KBM-7 (cell line): Measurements from ENCODE around the gene HSPBP1.
A peak's percentile ranks its signal among the peaks of the same experiment; 100 is the strongest.
"Not testable (repeated sequence)": the region's sequence is repeated elsewhere in the genome, so short reads cannot be mapped to it uniquely, and the experiment has no call there.

Source experiments
- DNase-seq: peaks from one replicate; pipeline ENCODE4 v3.0.0-alpha.2; 2015
- in situ Hi-C: fragments of 300-500 bp; cut with MboI; formaldehyde crosslinking; loops from 2 replicates; pipeline ENCODE4 v1.14.3; 2020; ENCODE audit warnings: low sequenced_read_pairs, low pct_unique_long_range_greater_than_20kb, mixed read lengths

HSPBP1 gene, protein sequence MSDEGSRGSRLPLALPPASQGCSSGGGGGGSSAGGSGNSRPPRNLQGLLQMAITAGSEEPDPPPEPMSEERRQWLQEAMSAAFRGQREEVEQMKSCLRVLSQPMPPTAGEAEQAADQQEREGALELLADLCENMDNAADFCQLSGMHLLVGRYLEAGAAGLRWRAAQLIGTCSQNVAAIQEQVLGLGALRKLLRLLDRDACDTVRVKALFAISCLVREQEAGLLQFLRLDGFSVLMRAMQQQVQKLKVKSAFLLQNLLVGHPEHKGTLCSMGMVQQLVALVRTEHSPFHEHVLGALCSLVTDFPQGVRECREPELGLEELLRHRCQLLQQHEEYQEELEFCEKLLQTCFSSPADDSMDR

DNA sequence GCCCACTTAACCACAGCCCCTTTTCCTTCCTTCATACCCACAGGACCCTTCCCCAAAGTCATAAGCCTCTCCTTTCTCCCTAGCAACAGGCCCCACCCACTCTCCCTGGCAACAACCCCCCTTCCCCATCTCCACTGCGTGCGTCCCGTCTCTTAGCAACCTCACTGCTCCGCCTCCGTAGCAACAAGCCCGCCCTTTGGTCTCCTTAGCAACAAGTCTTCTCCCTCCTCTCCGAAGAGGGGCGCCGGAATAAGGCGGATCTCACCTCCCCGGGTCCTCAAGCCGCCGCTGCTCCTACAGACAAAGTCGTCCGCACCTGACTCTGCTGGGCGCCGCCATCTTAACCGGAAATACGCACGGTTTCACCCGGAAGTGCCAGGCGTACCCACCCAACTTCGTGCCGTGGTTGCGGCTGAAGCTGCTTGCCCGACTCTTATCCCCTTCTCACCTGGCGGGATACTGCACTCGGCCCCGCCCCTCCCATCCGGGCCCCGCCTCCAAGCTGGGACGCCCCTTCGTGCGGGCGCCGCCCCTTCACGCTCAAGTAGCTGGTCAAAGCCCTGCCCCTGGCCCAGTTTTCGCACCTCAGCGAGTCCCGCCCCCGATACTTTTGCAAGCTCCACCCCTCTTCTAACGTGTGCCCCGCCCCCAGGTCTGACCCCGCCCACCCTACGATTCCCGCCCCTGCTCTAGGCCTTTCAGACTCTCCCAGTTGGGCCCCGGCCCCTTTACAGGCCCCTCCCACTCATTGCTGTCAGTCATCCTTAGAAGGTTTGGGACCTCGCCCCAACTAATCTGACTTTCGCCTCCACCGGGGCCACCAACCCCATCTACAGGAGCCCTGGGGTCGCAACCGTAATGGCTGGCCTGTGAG lies at the start of gene HSPBP1:
HSPBP1 (minus strand) TSS at position 341 of the 874 bp plus-strand sequence. CDS start 502 bp downstream, outside the sequence.
- in situ Hi-C loops = no loop called here
- DNase-seq = peak; percentile 97

- in situ Hi-C loops, DNase-seq: not testable (repeated sequence)
Measured at GRCh38 chr19:55328774-55329318, 48.9 kb upstream of the HSPBP1 start.

GRCh38 chr19:55325172-55325571 lies 45.3 kb upstream of the HSPBP1 start, which contains the start of gene TMEM150B:
Gene TMEM150B (minus strand): TSS chr19:55325341. CDS start chr19:55321036, 4,305 bp downstream.
- in situ Hi-C loops = no loop called here
- DNase-seq = no peak

GRCh38 chr19:55324662-55325061 lies 44.8 kb upstream of the HSPBP1 start:
- DNase-seq = no peak
- in situ Hi-C loops = no loop called here

DNA sequence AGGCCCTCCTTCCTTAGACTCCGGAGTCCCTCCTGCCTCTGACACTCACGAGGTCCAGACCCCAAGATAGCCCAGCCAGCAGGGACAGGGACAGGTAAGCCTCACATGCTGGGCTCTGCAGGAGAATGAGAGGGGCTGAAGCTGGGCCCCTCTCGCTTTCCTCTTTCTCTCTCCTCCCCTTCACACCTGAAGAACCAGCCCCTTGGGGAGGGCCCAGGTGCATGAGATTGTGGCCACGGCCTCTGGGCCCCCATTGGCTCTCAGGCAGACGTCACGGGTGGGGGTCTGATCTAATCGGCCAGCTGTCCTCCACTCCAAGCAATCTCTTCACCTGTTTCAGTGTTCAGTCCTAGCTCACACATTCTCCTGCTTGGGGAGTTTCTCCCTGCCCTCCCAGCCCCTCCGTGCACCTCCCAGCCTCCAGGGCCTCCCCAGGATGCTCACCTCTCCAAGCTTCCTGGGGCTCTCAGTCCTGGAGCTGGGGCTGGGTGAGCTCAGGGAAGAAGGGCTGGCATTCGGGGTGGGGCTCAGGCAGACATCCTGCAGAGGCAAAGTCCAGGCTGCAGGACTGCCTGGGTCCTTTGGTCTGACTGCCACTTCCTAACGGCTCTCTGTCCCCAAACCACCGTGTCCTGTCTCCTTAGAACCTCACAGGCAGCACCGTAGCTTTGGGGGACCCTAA lies 42.4 kb upstream of the HSPBP1 start:
- no peak for DNase-seq
- in situ Hi-C loops = no loop called here

GRCh38 chr19:55321466-55322137 lies 41.7 kb upstream of the HSPBP1 start:
- in situ Hi-C loops = no loop called here
- no peak for DNase-seq

- in situ Hi-C loops = no loop called here
- DNase-seq = no peak
Measured at GRCh38 chr19:55320844-55321419, 41.0 kb upstream of the HSPBP1 start.

DNA sequence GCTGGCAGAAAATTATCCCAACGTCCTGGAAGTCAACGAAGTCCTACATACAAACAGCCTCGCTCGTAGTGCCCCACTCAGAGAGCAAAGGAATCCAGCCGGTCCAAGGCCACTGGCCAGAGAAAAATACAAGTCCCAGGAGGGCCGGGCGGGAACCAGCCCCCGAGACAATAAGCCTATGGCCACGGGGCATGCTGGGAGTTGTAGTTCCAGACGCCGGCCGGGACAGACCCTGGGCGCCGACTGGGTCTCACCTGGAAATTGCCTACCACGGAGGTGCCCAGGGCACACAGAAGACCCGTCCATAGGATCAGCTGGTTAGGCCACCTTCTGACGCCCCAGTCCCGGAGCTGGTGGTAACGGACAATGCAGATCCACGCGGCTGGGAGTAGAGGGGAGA lies 39.9 kb upstream of the HSPBP1 start:
- in situ Hi-C loops = no loop called here
- no peak for DNase-seq

- in situ Hi-C loops = no loop called here
Measured at GRCh38 chr19:55316646-55317045, 36.7 kb upstream of the HSPBP1 start.

DNA sequence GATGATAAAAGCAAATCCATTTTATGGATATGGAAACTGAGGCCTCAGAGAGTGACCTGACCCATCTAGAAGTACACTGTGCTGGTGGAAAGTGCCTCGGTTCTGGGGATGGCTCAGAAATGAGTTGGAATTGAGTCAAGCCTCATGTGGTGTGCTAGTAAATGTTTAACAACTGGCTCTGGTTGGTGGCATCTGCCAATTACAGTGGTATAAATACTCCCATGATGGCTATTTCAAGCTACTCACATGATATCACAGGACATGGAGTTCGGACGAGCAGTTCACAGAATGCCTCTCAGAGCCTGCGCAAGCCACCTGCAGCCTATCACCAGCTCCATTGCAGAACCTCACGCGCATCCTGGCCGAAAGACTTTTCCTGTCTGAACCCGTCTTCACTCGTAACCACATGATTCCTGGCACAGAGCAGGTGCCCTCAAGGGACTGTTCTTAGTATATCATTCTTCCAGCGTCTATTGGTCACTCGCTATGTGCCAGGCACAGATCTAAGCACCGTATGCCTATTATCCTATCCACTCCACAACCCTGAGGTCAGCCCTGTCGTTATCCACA lies 36.1 kb upstream of the HSPBP1 start:
- DNase-seq = no peak
- in situ Hi-C loops = no loop called here

More at GRCh38 chr19:55316646-55317045, 36.7 kb upstream of the HSPBP1 start:
- no peak for DNase-seq

- in situ Hi-C loops = no loop called here
- no peak for DNase-seq
Measured at GRCh38 chr19:55314396-55314795, 34.5 kb upstream of the HSPBP1 start.

- in situ Hi-C loops = no loop called here
- DNase-seq = no peak
Measured at GRCh38 chr19:55312621-55313512, 33.0 kb upstream of the HSPBP1 start.

GRCh38 chr19:55311797-55312196 lies 31.9 kb upstream of the HSPBP1 start:
- in situ Hi-C loops = no loop called here

GRCh38 chr19:55311397-55311796 lies 31.5 kb upstream of the HSPBP1 start:
- DNase-seq = no peak
- in situ Hi-C loops = no loop called here

More at GRCh38 chr19:55311797-55312196, 31.9 kb upstream of the HSPBP1 start:
- no peak for DNase-seq

DNA sequence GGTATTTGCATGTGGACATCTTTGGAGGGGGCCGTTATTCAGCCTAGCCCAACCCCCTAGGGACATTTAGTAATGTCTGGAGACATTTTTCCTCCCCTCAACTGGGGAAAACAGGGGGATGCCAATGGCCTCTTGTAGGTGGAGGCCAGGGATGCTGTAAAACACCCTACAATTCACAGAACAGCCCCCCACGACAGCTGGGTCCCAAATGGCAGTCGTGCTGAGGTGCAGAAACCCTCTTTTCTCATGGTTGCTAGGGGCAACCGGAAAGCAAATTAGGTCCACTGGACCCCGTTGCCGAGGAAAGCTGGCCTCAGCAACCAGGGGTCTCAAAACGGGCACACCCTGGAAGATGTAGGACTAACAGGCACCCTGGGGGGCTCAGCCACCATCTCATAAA lies 30.6 kb upstream of the HSPBP1 start:
- DNase-seq = no peak
- in situ Hi-C loops = no loop called here

DNA sequence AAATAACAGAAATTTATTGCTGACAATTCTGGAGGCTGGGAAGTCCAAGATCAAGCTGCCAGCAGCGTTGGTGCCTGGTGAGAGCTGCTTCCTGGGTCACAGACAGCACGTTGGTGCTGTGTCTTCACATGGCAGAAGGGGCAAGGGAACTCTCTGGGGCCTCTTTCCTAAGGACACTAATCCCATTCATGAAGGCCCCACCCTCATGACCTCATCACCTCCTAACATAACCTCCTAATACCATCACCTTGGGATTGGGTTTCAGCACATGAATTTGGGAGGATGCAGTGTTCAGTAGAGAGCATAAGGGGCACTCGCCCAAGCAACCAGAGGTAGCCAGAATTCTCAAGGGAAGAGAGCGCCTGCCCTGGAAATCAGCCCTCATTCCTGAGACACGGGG lies 29.5 kb upstream of the HSPBP1 start:
- in situ Hi-C loops = no loop called here
- no peak for DNase-seq

DNA sequence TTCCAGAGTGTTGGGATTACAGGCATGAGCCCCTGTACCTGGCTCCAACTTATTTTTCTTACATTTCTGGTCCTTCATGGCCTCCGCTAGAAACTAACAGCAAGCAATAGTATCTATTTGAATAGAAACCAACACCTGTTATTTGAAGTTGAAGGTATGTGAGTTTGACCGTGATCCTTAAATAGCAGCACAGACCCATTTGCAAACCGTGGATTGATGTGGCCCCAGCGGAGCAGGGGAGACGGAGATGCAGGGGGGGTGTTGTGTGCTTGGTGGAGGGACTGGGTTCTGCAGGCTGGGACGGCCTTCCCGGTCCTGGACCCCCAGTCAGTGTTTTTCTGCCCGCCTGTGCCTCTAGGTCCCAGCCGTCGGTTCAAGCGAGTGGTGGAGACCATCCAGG lies 28.4 kb upstream of the HSPBP1 start:
- in situ Hi-C loops = no loop called here
- DNase-seq = no peak
